ENCODE data around the gene CD164L2.

DNA sequence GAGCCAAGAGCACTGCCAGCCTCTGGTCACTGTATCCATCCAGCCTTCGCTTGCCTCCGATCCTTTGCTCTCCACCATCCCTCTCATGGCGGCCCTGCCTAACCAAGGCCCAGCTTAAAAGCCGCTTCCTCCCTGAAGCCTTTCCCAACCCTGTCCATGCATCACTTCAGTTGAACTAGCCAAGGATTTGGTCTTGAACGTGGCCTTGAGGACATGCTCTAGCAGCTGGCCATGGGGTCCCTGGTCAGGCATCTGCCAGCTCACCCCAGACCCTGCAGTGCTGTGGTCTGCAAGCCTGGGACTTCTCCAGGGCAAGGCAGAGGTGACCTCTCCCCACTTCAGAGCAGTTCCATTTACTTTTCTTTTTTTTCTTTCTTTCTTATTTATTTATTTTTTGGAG is 46.4 kb downstream of the CD164L2 start:
- TF ChIP-seq, protein P1, sequence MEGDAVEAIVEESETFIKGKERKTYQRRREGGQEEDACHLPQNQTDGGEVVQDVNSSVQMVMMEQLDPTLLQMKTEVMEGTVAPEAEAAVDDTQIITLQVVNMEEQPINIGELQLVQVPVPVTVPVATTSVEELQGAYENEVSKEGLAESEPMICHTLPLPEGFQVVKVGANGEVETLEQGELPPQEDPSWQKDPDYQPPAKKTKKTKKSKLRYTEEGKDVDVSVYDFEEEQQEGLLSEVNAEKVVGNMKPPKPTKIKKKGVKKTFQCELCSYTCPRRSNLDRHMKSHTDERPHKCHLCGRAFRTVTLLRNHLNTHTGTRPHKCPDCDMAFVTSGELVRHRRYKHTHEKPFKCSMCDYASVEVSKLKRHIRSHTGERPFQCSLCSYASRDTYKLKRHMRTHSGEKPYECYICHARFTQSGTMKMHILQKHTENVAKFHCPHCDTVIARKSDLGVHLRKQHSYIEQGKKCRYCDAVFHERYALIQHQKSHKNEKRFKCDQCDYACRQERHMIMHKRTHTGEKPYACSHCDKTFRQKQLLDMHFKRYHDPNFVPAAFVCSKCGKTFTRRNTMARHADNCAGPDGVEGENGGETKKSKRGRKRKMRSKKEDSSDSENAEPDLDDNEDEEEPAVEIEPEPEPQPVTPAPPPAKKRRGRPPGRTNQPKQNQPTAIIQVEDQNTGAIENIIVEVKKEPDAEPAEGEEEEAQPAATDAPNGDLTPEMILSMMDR (conservative IDR thresholded peaks at IDR 0.05) = no peak
- TF ChIP-seq EZH2 (IDR thresholded peaks at IDR 0.05; ENCODE audit: low read depth) = no peak
